Breast epithelium (tissue), 3 donors: Measurements from ENCODE around the gene SYNE1.

Experiments used
- POLR2A ChIP-seq: fragments of 450-650 bp; IDR thresholded peaks from one replicate; pipeline ENCODE4 v1.6.1; 2016; ENCODE audit warnings: antibody characterized with exemption, mild to moderate bottlenecking, moderate library complexity
- POLR2AphosphoS5 ChIP-seq, 3 donors: sonication (generic); formaldehyde crosslinking; IDR thresholded peaks; one replicate each; pipeline ENCODE4 v1.6.1; 2017; ENCODE audit warnings: antibody characterized with exemption in 3 of 3
- TF ChIP-seq, protein P1 (sequence below), 3 donors: fragments of 450-650 bp; IDR thresholded peaks; one replicate each; pipeline ENCODE4 v1.5.1; 2016 to 2017; ENCODE audit warnings: antibody characterized with exemption in 3 of 3, mild to moderate bottlenecking in 3 of 3, moderate library complexity in 3 of 3

DNA sequence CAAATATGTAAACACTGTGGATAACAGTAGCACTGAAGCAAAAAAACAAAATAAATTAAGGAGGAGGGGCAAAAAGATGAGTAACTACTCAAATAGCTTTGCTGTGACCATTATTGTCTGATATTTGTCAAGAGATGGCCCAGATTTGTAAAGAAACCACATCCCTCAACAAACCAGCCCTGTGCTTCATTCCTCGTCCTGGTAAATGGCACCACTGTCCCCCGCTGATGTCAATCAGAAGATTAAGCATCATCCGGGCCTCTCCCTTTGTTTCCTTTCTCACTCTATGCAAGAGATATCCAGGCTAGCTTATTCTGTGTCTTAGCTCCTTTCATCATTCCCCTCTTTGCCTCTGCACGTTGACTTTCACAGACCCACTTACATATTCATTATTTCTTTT is 259.0 kb downstream of the SYNE1 start:
- TF ChIP-seq POLR2A: no peak
- TF ChIP-seq POLR2AphosphoS5 (IDR thresholded peaks at IDR 0.05): no peak
- TF ChIP-seq, protein P1, sequence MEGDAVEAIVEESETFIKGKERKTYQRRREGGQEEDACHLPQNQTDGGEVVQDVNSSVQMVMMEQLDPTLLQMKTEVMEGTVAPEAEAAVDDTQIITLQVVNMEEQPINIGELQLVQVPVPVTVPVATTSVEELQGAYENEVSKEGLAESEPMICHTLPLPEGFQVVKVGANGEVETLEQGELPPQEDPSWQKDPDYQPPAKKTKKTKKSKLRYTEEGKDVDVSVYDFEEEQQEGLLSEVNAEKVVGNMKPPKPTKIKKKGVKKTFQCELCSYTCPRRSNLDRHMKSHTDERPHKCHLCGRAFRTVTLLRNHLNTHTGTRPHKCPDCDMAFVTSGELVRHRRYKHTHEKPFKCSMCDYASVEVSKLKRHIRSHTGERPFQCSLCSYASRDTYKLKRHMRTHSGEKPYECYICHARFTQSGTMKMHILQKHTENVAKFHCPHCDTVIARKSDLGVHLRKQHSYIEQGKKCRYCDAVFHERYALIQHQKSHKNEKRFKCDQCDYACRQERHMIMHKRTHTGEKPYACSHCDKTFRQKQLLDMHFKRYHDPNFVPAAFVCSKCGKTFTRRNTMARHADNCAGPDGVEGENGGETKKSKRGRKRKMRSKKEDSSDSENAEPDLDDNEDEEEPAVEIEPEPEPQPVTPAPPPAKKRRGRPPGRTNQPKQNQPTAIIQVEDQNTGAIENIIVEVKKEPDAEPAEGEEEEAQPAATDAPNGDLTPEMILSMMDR (IDR thresholded peaks at IDR 0.05): no peak
